ENCODE data around the gene STXBP6. TPM values are rescaled to one million over a fixed set of nuclear protein-coding genes. Genes with fewer than 3 reads are reported as not detected.
A peak's percentile ranks its signal among the peaks of the same experiment; 100 is the strongest.

The STXBP6 gene
- total RNA-seq, 1 experiment from 2014 or later = 7.6 TPM

DNA sequence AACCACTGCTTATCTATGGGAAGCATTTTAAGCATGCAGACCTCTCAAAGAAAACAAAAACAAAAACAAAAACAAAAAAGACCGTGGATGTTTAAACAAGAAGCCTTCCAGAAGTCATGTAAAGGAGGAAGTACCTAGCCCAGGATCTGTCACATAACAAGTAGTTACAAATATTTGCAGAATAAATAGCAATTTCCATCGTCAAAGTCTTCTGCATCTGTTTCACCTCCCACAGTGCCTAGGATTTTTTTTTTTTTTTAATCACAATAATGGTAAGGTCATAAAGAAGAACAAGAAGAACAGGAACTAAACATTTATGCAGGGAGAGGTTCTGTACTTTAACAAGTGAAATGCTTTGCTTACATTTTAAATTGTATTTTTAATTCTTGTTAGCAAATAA is 2.4 kb upstream of the STXBP6 start:
- DNase-seq (ENCODE audit: low spot score) = no peak

GRCh38 chr14:25050269-25051150 is 563 bp upstream of the STXBP6 start:
- peak; percentile 3 for DNase-seq (ENCODE audit: low spot score)

GRCh38 chr14:25049093-25049567 is 817 bp downstream of the STXBP6 start:
- DNase-seq (ENCODE audit: low spot score) = no peak

DNA sequence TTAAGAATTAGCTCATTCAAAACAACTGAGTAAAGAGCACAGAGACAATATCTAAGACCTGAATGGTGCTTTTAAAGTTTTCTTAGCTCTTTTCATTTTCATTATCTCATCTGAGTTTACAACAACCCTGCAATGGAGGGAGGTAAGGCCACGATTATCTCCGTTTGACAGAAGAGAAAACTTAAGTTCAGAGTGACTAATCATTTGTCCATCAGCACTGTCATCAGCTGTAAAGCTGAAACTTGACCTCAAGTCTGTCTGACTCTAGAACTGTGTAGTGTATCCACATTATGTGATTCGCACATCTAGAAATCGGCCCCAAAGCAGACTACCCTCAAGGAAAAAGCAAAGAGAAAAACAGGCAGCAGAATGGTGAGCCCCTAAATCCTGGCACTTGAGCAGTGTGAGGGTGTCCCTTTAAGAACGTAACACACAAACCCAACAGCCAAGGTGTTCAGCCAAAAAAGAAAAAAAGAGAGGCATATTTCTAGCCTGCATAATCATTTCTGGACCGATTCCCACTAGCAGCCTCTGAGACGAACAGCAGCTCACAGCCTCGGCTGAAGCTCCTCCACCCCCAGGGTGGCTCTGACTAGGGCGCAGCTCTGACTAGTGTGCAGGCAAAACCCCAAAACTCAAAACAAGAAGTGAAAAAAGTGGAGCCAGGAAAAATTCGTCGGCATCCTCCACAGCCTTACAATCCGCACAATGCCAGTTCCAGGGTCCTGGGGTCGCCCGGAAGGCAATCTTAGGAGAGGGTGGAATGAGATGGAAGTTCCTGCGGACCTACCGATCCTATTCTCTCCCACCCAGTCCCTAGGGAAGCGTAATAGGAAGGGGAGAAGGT is 1.6 kb downstream of the STXBP6 start:
- no peak for DNase-seq (ENCODE audit: low spot score)

DNA sequence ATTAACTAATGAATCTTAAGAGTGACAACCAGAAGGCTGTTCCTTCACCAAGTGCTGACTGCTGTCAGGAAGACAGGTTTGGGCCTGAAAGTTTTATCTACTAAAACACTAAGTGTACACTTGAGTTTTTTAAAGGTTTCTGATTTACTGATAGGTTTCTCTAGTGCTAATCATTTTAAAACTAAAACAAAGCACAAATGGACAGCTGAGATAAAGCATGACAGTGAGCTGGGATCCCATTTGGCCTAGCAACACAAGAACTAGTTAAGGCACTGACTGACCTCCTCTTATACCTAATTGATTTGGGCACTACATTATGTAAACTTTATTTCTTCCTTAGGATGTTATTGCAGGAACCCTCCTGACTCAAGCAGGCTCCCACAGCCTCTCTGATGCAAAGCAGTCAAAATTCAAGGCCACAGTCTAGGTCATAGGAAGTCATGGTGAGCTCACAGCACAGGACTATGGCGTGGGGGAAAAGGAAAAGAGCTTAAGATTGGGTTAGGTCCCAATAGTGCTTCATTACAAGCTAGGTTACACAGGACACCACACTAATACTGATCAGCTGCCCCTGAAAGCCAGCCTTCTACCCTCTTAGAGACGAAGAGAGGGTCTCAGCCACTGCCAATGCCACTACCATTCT is 3.5 kb downstream of the STXBP6 start:
- no peak for DNase-seq (ENCODE audit: low spot score)

- no peak for DNase-seq (ENCODE audit: low spot score)
Observed at GRCh38 chr14:25044106-25044698, 5.7 kb downstream of the STXBP6 start.

- peak; percentile 3 for DNase-seq (ENCODE audit: low spot score)
Observed at GRCh38 chr14:25042362-25043299, 7.3 kb downstream of the STXBP6 start.

DNA sequence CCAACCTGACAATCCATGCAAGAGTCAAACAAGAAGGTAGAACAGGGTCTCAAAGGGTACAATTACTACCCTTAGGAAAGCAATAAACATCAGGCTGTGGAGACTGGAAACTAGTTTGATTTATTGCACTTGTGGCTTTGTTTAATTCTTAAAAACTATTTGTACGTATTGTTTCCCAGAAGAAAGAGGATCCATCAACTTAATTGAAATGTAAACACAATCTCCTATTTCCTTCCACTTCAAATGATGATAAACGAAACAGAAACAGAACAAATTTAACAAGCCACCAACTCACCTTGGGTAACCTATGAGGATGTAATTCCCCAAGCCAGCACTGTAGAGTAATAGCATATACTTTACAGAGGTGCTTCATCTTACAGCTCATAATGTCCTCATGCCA is 8.0 kb downstream of the STXBP6 start:
- no peak for DNase-seq (ENCODE audit: low spot score)

GRCh38 chr14:25041484-25041883 is 8.5 kb downstream of the STXBP6 start:
- no peak for DNase-seq (ENCODE audit: low spot score)

DNA sequence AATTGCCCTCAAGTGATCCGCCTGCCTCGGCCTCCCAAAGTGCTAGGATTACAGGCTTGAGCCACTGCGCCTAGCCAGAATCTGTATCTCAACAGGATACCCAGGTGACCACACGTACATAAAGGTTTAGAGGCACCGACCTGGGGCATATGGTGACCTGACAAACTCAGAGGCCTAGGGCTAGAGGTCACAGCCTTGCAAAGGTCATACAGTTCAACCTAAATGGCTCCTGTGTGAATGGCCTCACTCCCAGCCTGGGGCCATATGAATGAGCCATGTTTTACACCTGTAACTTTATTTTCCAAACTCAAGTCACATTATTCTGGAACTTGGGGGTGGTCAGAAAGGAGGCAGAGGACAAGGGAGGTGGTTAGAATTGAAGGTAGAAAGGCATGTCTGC is 10.0 kb downstream of the STXBP6 start:
- DNase-seq (ENCODE audit: low spot score) = no peak

DNA sequence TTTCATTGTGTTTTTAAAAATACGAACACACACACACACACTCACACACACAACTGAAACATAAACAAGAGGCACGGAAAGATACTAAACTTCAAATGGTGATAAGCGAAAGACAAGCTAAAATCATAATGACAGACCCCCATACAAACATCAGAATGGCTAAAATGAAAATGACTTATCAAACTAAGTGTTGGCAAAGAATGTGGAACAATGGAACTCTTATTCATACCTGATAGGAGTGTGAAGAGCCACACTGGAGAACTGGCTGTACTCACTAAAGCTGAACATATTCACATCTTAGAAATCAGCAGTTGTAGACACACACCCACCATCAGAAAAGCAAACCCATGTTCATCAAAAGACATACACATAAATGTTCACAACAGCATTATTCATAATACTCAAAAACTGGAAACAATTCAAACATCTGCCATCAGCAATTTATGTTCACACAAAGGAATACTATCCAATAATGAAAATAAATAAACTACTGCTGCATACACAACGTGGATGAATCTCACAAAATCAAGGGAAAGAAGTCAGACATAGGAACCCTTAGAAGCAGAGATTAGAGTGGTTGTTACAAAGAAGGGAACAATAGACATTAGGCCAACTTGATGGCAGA is 11.8 kb downstream of the STXBP6 start:
- no peak for DNase-seq (ENCODE audit: low spot score)

DNA sequence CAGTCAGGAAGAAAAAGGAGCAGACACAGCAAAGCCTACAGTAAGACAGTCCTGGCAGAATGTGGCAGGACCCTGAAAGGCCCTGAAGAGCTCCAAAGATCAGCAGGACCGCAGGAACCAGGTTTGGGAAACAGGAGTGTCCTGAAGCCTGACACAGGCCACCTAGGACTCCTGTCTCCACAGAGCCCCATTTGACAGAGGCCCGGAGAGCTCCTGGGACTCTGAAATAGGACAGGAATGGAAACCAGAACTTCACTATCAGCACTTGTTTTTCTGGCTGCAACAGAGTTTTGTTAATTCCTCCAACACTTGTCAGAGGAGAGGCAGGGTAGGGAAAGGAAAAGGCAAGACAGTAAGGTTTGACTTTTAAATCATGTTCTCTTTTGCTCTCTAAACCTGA is 12.9 kb downstream of the STXBP6 start:
- no peak for DNase-seq (ENCODE audit: low spot score)

GRCh38 chr14:25034803-25035681 is 14.9 kb downstream of the STXBP6 start:
- no peak for DNase-seq (ENCODE audit: low spot score)

GRCh38 chr14:25033358-25033757 is 16.6 kb downstream of the STXBP6 start:
- DNase-seq (ENCODE audit: low spot score) = no peak

DNA sequence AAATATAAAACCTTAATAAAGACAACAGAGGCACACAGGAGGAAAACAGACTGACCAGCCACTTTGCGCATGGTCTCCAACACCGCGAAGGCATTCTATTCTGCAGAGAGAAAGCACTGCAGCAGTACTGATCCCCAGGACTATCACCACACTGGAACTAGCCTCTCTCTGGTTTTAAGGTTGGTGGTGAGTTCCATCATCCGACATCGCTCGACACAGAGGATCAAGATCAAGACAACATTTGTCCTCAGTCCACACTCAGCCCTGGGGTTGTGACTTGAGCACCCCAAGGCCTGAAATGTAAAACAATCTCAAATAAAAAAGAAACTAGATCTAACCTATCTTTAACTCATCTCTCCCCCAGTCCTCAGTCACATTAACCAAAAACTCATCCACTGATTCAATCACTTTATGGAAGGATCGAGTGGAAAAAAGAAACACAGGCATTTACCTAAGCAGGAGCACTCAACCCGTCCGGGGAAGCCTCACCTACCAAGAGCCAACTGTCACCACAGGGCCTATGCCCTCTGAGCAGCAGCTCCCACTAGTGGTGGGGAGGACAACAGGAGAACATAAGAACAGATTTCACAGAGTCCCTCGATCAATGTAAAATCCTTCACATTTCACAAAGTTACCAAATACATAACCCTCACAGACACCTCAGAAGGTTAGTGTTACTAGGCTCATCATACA is 17.7 kb downstream of the STXBP6 start:
- peak; percentile 6 for DNase-seq (ENCODE audit: low spot score)

- no peak for DNase-seq (ENCODE audit: low spot score)
Observed at GRCh38 chr14:25026476-25027137, 23.3 kb downstream of the STXBP6 start.

GRCh38 chr14:25019892-25020291 is 30.1 kb downstream of the STXBP6 start:
- no peak for DNase-seq (ENCODE audit: low spot score)

DNA sequence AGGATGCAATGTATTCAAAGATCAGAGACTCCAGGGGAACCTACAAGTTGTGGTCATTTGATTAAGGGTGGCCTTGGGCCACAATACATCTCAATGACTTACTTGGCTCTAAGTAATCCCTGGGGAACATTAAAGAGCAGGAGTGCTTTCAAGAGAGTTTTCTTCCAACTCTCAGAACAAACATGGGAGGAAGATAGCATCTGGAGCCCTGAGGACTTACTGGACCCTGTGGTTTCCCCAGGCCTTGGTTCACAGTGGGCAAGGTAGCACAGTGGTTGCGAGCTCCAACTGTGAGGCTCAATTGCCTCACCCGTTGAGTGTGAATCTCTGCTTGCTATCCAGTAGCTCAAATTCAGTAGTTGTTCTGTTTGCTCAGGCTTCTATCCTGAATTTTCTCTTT is 32.4 kb downstream of the STXBP6 start:
- DNase-seq (ENCODE audit: low spot score) = no peak
